Astrocyte of the spinal cord (primary cell): Measurements from ENCODE around the gene HSD17B12.
A peak's percentile ranks its signal among the peaks of the same experiment; 100 is the strongest.
"Not testable (repeated sequence)": the region's sequence is repeated elsewhere in the genome, so short reads cannot be mapped to it uniquely, and the experiment has no call there.

ENCODE experiments used
- DNase-seq: peaks from one replicate; pipeline ENCODE4 v3.0.0; 2011; ENCODE audit warnings: low read depth, low spot score
- H3K4me3 ChIP-seq: 2 replicates; pipeline ENCODE4 v1.5.1; 2011; ENCODE audit warnings: low read depth, mild to moderate bottlenecking, low read length, moderate library complexity
- in situ Hi-C: cut with HindIII; loops from 2 replicates; pipeline ENCODE4 v1.10.0; 2017; ENCODE audit warnings: low sequenced_read_pairs
- TF ChIP-seq, protein P1 (sequence below): IDR thresholded peaks from 2 replicates; pipeline ENCODE4 v1.5.1; 2012; ENCODE audit warnings: low read depth, mild to moderate bottlenecking, low read length, inconsistent platforms

The HSD17B12 gene

DNA sequence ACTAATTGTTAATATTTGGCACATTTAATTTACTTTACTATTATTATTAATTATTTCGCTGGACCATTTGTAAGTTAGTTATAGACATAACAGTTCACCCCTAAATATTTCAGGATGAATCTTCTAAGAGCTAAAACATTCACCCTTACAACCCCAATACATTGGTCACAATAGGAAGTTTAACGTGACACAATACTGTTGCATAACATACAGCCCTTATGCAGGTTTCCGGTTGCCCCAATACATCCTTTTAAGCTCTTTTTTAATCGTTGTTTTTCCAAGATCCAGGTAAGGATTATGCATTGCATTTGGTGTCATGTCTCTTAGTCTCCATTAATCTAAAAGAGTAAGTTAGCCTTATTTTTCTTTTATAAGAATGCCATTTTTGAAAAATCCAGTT lies 71.2 kb downstream of the HSD17B12 start:
- no peak overlapping the region for H3K4me3 ChIP-seq
- in situ Hi-C loops, result no loop called here
- TF ChIP-seq, protein P1, sequence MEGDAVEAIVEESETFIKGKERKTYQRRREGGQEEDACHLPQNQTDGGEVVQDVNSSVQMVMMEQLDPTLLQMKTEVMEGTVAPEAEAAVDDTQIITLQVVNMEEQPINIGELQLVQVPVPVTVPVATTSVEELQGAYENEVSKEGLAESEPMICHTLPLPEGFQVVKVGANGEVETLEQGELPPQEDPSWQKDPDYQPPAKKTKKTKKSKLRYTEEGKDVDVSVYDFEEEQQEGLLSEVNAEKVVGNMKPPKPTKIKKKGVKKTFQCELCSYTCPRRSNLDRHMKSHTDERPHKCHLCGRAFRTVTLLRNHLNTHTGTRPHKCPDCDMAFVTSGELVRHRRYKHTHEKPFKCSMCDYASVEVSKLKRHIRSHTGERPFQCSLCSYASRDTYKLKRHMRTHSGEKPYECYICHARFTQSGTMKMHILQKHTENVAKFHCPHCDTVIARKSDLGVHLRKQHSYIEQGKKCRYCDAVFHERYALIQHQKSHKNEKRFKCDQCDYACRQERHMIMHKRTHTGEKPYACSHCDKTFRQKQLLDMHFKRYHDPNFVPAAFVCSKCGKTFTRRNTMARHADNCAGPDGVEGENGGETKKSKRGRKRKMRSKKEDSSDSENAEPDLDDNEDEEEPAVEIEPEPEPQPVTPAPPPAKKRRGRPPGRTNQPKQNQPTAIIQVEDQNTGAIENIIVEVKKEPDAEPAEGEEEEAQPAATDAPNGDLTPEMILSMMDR, result no peak
- no peak for DNase-seq

DNA sequence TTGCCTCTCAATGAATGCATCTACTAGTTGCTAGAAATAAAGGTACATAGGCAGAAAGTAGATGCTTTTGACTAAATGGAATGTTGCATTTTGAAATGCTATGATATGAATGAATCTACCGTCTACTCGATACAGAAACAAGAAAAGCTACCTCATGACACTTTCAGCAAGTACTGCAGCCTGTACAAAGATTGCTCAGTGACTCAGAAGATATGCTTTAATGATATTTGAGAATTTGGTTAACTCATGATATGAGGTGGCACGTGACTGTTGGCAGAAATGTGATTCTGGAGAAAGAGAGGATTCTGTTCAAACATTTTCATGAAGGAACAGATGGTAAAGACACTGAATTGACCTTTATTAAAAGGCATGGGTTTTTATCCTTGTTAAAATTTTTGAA lies 76.0 kb downstream of the HSD17B12 start:
- DNase-seq, result peak; percentile 23
- H3K4me3 ChIP-seq, result no peak overlapping the region
- TF ChIP-seq, protein P1, result no peak
- in situ Hi-C loops, result no loop called here

DNA sequence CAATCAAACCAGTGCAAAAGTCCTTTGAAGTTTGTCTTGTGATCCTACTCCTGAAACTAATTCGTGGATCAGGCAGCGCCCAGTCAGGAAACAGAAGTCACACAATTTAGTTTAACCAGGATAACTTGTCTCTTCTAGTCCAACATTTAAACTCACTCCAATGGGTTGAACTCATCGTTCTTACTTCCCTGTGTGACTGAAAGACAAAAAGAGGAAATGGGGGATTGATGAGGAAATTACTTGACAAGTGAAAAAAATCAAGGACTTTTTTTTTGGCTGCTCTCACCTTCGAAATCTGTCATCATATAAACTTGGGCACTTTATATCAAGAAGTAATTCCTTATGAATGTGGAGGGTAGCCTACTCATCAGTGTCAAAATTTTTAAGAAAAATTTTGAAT lies 78.4 kb downstream of the HSD17B12 start:
- no peak overlapping the region for H3K4me3 ChIP-seq
- TF ChIP-seq, protein P1, result no peak
- in situ Hi-C loops, result no loop called here
- no peak for DNase-seq

DNA sequence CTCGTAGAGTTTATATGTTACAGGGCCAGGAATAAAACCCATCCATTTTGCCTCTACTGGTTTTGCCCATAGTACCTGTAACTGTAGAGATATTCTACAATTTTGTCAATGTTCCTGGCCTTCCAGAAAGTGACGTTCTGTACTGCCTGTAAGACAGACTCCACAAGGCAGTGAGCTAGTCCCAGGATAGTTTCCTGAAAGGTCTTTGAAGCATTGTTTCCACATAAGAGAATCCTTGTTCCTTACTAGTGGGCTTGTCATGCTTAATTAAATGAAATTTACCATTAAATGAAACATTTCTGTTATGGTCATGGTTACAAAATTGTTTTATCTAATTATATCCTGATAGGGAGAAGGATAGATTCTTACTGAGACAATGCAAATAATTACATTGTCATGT lies 80.4 kb downstream of the HSD17B12 start:
- TF ChIP-seq, protein P1, result no peak
- no peak for DNase-seq
- no peak overlapping the region for H3K4me3 ChIP-seq
- in situ Hi-C loops, result no loop called here

DNA sequence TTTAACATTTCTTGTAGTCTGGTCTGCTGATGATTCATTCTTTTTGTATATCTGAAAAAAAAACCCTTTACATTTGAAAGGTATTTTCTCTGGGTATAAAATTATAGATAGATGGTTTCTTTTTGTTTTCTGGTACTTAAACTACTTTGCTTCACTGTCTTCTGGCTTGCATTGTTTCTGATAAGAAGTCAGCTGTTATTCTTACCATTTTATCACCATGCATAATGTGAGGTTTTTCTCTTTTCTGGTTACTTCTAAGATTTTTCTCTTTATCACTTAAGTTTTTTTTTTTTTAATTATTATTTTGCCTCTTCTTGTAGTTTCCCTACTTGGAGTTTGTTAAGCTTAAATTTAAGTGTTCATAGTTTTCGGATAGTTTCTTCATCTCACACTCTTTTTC lies 84.7 kb downstream of the HSD17B12 start:
- H3K4me3 ChIP-seq, result no peak overlapping the region
- TF ChIP-seq, protein P1, result no peak
- in situ Hi-C loops, result no loop called here
- no peak for DNase-seq

DNA sequence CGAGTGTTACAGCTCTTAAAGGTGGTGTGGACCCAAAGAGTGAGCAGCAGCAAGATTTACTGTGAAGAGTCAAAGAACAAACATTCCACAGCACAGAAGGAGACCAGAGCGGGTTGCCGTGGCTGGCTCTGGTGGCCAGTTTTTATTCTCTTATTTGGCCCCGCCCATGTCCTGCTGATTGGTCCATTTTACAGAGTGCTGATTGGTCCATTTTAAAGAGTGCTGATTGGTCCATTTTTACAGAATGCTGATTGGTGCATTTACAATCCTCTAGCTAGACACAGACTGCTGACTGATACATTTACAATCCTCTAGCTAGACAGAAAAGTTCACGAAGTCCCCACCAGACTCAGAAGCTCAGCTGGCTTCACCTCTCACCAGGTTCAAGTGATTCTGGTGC lies 88.1 kb downstream of the HSD17B12 start:
- H3K4me3 ChIP-seq, in situ Hi-C loops, DNase-seq: not testable (repeated sequence)

DNA sequence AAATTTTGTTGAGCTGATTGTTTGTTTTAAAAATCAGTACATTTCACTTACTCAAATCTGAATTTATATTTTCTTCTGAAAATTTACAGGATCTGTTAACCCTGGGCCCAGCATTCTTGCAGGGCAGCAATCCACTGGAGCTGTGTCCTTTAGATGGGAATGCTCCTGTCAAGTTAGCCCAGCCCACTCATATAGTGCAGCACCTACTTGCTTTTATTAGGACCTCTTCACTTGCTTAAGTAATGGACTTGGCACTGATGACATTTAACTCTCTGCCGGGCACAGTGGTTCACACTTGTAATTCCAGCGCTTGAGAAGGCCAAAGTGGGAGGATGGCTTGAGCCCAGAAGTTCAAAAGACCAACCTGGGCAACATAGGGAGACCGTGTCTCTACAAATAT lies 89.6 kb downstream of the HSD17B12 start:
- TF ChIP-seq, protein P1, result no peak
- H3K4me3 ChIP-seq, result no peak overlapping the region
- DNase-seq, result no peak
- in situ Hi-C loops, result no loop called here
